Omental fat pad (tissue), 4 donors: ENCODE results near the gene MRPS26. TPM values are rescaled to one million over a fixed set of nuclear protein-coding genes. Genes with fewer than 3 reads are reported as not detected.
A peak's percentile ranks its signal among the peaks of the same experiment; 100 is the strongest.
"Not testable (repeated sequence)": the region's sequence is repeated elsewhere in the genome, so short reads cannot be mapped to it uniquely, and the experiment has no call there.

Experiments used
- ATAC-seq: fragments of 150-250 bp; one replicate; pipeline ENCODE4 v1.9.1; 2016; ENCODE audit warnings: mild to moderate bottlenecking, moderate library complexity; ENCODE audit not compliant: low FRiP score
- DNase-seq: peaks from one replicate; pipeline ENCODE4 v3.0.0-alpha.2; 2019; ENCODE audit warnings: low spot score
- CTCF ChIP-seq, 3 donors: fragments of 450-650 bp; IDR thresholded peaks; one replicate each; pipeline ENCODE4 v1.5.1; 2016 to 2017; ENCODE audit warnings: antibody characterized with exemption in 3 of 3, mild to moderate bottlenecking in 3 of 3, moderate library complexity in 2 of 3
- total RNA-seq, 4 donors: library from RNA; depleted of rRNA; stranded (reverse); fragments of >200 nt; gene quantifications; one replicate each; pipeline ENCODE4 v1.1.0, GENCODE V29; 2016

MRPS26 gene
- total RNA-seq, 4 donors from 2014 or later, result 35.5 to 43.2 (median 37.7) TPM

GRCh38 chr20:3071266-3071609, 25.4 kb downstream of the MRPS26 start:
- DNase-seq, result no peak
- TF ChIP-seq CTCF (IDR thresholded peaks at IDR 0.05), result no peak
- ATAC-seq, result no peak

- no peak for TF ChIP-seq CTCF (IDR thresholded peaks at IDR 0.05)
- peak; percentile 30 for ATAC-seq
- DNase-seq, result no peak
Observed at GRCh38 chr20:3071610-3072529, 26.0 kb downstream of the MRPS26 start, which contains the start of gene OXT. Gene OXT, plus strand, starts transcription at chr20:3071620. Its CDS starts 36 bp downstream, at chr20:3071656.

- DNase-seq (no peak), ATAC-seq (no peak)
- no peak for TF ChIP-seq CTCF (IDR thresholded peaks at IDR 0.05)
Observed at GRCh38 chr20:3072530-3073250, 26.8 kb downstream of the MRPS26 start.

- not testable (repeated sequence) for DNase-seq, ATAC-seq
Observed at GRCh38 chr20:3073251-3073643, 27.4 kb downstream of the MRPS26 start.

GRCh38 chr20:3074812-3075211, 29.0 kb downstream of the MRPS26 start:
- DNase-seq, result no peak

GRCh38 chr20:3075315-3075714, 29.5 kb downstream of the MRPS26 start:
- ATAC-seq, DNase-seq: not testable (repeated sequence)

More at GRCh38 chr20:3074812-3075211, 29.0 kb downstream of the MRPS26 start:
- no peak for ATAC-seq
- TF ChIP-seq CTCF (IDR thresholded peaks at IDR 0.05), result no peak

GRCh38 chr20:3077618-3078134, 31.8 kb downstream of the MRPS26 start:
- DNase-seq (no peak), ATAC-seq (no peak)
- TF ChIP-seq CTCF (IDR thresholded peaks at IDR 0.05), result no peak
